ENCODE measurements around the gene EFHD2.
"Not testable (repeated sequence)": the region's sequence is repeated elsewhere in the genome, so short reads cannot be mapped to it uniquely, and the experiment has no call there.

Gene EFHD2

DNA sequence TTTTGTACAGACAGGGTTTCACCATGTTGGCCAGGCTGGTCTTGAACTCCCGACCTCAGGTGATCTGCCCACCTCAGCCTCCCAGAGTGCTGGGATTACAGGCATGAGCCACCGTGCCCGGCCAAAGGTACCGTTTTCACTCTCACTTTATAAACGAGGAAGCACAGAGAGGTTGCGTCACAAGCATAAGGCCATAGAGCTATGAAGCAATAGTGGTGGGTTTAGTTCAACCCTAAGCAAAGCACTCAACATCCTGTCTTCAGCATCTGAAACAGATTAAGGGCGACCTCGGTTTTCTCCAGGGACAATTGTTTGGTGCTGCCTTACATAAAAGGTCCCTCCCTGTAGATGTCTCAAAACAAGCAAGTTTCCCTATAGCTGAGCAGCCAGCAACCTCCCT is 25.1 kb downstream of the EFHD2 start:
- not testable (repeated sequence) for DNase-seq

DNA sequence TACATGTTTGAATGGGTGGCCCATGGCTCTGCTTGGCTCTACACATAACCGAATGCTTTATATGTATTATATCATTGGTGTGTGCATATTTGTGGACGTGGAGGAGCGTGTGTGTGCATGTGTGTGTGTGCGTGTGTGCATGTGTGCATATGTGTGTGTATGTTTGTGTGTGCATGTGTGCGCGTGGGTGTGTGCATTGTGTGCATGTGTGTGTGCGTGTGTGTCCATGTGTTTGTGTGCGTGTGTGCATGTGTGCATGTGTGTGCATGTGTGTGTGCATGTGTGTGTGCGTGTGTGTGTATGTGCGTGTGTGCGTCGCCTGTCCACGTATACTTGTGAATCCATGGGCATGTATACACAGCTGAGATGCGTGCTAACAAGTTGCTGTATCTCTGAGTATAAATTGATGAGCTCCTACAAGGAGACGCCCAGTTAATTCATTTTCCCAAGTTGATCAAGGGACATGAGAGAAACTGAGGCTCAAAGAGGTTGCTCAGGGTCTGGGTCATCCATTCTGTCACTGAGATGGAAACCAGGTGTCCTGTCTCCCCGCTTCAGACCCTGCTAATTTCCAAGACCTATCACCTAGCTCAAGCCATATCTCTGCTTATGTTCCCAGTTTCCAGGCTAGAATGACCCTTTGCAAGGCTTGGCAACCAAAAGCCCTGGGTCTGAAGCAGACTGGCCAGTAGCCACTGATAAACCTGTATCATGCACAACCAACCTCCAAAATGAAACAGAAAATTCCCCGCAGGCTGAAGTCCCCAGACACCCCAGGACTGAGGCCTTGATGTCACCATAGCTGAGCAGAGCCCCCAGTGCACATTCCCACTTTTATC is 25.8 kb downstream of the EFHD2 start:
- no peak for DNase-seq

DNA sequence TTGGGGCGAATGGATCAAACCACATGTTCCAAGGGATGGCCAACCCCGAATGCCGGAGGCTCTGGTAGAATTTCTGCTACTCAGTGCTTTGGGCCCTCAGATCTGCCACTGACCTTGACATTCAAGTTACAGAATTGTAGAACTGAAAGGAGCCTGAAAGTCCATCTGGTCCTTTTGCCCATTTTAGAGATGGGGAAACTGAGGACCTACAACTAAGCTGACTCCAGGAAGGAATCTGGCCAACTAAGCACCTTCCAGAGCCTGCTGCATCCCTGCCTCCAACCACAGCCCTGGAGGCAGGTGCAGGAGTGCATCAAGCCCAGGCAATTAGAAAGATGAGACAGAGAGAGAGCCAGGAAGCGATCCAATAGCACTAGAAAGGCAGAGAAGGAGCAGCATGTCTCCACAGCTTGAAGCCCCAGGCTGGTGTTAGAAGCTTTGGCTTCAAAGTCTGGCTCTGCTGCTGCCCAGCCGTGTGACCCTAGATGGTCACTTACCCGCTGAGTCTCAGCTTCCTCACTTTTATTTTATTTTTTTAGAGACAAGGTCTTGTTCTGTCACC is 27.3 kb downstream of the EFHD2 start:
- no peak for DNase-seq

DNA sequence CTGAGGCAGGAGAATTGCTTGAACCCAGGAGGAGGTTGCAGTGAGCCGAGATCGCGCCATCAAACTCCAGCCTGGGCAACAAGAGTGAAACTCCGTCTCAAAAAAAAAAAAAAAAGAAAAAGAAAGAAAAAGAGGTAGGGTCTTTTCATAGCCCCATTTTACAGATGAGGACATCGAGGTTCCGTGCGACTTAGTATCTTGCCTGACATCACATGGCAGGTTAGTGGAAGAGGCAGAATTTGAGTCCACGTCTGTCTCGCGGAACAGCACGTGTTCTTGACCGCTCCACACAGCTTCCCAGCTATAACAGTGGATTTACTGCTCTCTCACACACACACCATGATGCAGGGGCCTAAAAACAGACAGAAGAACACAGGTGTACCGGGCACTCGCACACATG is 29.6 kb downstream of the EFHD2 start:
- no peak for DNase-seq

DNA sequence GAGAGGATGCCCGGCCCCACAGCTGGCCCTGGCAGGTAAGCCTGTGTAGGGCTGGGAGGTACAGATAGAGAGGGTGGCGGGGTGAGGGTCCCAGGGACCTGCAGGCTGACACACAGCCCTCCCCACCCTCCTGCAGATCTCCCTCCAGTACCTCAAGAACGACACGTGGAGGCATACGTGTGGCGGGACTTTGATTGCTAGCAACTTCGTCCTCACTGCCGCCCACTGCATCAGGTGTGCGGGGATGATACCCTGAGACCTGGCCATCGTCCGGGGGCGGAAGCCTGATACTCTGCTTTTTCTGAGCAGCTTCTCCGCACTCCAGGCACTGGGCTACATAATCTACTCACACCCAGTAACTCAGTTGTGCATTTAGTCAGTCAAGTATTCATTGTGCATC is 30.7 kb downstream of the EFHD2 start:
- no peak for DNase-seq

DNA sequence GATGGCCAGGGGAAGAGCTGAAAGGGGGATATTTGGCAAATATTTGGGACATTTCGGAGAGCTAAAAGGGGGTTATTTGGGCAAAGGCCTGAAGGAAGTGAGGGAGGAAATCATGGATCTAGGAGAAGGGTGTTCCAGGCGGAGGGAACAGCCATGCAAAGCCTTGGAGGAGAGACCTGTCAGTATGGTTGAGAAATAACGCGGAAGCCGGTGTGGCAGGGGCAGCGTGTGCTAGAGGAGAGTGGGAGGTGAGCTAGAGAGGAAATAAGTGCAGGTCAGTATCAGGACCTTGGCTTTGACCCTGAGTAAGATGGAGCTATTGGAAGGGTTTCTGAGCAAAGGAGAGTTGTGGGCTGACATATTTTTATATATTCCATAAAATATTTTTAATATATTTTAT is 31.6 kb downstream of the EFHD2 start:
- no peak for DNase-seq

DNA sequence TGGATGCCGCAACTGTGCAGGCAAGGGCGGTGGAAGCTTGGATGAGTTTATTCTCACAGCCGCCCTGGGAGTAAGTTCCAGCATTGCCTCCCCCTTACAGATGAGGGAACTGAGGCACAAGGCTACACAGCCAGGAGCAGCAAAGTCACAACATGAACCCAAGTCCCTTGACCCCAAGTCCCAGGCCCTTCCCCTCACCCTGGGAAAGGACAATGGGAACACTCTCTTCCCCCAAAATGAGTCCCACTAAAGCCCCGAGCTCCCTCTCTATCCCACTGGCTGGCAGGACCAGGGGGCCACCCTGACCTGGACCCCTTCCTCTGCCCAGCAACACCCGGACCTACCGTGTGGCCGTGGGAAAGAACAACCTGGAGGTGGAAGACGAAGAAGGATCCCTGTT is 32.4 kb downstream of the EFHD2 start:
- DNase-seq, result no peak

DNA sequence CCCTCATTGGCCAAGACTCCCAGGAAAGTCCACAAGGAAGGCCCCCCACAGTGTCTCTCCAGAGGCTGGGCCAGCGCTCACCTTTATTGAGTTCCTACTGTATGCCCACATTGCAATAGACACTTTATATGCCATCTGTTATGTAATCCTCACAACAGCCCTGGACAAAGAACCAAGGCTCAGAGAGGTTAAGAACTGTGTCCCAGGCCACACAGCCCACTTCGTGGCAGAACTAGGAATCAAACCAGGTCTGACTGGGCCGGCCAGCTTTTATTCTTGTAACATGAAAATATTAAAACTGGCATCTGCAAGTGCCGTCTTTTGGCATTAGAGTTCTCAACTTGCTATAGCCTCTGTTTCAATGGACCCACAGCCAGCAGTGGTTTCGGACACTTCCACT is 33.1 kb downstream of the EFHD2 start:
- DNase-seq, result no peak

DNA sequence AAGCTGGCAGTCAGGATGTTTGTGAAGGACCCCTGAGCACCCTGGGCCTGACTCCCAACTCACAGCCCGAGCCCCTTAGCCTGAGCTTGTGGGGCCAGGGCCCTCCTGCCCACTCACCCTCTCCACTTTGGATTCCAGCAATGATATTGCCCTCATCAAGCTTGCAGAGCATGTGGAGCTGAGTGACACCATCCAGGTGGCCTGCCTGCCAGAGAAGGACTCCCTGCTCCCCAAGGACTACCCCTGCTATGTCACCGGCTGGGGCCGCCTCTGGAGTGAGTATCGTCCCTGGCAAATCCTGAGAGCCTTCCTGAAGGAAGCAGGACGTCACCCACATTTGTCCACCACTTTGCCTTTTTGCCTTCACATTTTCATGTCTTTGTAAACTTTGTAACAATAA is 33.6 kb downstream of the EFHD2 start:
- no peak for DNase-seq

DNA sequence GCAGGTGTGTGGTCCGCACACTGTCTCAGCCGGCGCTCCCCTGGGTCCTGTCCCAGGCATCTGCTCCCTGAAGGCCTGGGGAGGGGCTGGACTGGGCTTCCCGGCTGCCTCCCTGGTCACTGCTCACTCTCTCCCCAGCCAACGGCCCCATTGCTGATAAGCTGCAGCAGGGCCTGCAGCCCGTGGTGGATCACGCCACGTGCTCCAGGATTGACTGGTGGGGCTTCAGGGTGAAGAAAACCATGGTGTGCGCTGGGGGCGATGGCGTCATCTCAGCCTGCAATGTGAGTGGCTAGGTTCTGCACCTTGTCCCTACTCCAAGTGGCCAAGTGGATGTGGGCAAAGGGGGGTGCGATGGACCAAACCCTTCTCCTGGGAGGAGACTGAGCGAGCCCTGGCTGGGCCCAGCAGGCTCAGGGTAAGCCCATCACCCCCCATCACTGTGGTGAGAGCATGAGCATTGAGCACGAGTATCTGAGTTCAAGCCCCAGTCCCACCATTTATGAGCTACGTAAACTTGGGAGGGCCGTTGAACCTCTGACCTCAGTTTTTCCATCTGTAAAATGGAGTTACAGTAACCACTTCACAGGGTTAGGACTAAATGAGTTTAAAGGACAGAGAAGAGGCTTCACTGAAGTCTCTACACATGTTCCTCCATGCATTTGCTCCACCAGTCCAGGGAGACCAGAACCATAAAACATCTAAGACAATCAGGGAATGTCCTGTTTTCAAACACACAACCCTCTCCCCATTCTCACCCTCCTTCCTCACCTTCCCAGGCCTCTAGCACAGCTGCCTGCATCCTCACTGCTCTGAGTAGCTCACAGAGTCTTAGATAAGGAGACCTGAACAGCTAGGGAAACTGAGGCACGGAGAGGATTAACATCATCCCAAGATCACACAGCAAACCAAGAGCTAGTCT is 35.0 kb downstream of the EFHD2 start:
- no peak for DNase-seq

DNA sequence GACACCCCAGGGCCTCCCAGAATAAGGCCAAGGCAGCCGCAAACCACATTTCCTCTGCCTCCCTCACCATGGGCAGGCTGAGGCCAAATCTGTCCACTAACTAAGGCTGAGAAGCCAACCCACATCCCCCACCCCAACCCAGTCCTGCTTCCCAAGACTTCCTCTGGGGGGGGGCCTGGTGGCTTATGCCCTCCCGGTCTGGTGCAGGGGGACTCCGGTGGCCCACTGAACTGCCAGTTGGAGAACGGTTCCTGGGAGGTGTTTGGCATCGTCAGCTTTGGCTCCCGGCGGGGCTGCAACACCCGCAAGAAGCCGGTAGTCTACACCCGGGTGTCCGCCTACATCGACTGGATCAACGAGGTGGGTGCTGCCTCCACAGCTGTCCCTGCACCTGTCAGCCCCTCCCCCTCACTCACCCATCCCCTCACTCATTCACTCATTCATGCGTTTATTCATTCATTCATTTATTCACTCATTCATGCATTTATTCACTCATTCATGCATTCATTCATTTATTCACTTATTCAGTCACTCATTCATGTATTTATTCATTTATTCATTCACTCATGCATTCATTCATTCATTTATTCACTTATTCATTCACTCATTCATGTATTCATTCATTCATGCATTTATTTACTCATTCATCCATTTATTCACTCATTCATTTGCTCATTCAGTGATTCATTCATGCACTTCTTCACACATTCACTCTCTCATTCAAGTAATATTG is 35.9 kb downstream of the EFHD2 start:
- no peak for DNase-seq

DNA sequence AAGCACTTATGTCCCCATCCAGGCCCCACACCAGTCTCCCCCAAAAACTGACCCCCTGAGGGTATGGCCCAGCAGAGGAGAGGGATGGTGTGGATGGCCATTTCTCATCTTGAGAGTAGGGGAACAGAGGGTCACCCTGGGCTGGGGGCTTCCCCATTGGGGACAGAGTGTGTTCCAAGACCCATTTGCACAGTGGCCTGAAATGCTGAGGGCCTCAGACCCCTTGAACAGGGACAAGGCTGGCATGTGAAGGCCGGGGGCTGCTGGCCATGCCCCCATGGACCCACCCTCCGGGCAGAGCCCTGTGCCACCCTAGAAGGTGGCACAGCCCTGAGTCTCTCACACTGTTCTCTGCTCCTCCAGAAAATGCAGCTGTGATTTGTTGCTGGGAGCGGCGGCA is 36.5 kb downstream of the EFHD2 start:
- DNase-seq, result no peak

DNA sequence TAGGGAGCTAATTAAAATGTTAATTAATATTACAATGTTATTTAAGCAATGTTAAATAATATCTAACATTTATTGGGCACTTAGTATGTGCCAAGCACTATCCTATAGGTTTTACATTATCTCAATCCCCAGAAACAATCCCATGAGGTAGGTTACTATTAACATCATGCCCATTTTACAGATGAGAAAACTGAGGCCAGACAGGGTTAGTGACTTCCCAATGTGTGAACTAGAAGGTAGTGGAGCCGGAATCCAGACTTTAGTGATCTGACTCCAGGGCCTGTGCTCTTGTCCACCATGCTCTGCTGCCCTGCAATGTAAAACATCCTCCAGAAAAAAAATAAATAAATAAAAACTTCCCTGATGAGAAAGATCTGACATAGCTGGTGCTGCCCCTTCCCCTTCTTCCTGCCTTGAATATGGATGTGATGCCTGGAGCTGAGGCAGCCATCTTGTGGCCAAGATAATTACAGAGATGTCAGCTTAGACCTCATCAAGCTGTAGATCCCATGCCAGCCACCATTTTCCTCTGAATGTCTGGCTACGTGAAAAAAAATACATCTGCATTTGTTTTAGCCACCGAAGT is 39.3 kb downstream of the EFHD2 start:
- DNase-seq, result no peak

DNA sequence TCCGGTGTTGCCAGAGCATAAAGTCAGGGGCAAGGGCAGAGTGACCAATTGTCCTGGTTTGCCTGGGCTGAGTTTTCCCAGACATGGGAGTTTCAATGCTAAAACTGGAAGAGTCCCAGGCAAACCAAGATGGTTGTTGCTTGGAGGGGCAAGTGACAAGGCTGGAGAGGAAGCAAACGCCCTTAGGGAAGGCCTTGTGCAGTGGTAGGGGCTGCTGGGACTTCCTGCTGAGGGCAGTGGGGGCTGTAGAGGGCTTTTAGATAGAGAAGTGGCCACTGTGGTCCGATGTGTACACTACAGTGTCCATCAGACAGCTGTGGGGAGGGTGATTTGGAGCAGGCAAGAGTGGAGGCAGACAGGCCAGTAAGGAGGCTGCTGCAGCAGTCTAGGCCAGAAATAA is 39.9 kb downstream of the EFHD2 start:
- DNase-seq, result no peak

DNA sequence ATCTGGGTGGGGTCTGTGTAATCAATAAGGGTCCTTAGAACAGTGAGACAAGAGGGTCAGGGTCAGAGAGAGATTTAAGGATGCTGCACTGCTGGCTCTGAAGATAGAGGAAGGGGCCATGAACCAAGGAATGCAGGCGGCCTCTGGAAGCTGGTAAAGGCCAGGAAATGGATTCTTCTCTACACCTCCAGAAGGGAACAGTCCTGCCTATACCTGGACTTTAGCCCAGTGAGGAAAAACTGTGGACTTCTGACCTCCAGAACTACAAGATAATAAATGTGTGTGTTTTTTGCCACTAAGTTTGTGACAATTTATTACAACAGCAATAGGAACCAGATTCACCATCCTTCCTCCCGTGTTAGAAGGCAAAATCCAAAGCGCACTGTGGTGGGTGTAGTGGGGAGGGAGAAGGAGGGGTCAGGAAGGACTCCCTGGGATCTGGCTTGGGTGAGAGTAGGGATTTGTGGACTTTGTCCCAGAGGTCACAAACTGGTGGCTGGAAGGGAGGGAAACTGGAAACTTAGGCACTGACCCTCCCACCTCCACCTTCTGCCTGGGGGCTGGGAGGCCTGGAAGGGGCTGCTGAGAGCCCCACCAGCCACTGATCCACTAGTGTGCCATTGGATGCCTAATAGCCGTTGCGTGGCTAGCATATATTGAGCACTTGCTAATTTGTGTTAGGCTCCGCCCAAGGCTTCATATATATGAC is 41.5 kb downstream of the EFHD2 start:
- DNase-seq, result no peak

DNA sequence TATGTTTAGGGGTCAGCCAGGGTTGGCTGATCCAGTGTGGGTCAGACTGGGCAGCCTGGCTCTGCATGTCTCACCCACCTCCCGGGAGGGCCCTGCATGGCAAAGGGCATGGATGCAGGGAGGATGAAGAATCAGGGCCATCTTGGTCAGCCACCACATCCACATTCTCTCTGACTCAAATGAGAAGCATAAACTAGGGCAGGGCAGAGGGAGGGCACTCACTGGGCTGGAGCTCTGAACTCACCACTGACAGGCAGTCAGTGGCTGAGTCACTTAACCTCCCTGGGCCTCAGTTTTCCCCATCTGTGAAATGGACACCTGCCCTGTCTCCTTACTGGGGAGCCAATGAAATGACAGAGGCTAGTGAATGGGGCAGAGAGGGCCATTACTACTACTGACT is 42.5 kb downstream of the EFHD2 start:
- DNase-seq, result no peak

DNA sequence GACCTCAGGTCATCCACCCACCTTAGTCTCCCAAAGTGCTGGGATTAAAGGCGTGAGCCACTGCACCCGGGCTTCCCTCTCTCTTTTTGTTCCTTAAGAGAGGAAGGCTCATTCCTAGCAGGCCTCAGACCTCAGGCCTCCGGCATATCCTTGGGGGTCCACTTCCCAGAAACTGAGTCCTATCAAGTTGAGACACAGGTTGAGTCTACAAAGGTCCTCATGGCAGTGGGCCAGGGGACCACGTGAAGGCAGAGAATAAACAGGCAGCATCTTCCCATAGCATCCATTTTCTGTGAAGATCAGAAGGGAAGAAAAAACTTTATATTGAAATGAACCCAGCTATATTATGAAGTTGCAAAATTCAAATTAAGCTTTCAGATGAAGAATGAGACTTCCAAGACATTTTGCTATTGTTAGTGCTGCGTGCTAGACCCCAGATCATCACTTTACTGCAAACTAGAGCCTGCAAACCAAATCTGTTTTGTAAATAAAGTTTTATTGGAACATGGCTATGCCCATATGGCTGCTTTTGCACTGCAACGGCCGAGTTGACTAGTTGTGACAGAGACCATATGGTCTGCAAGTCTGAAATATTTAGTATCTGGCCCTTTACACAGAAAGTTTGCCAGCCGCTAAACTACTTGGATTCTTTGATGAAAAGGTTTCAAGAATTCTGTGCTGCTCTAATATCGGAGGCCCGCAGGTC is 43.3 kb downstream of the EFHD2 start:
- DNase-seq, result no peak

DNA sequence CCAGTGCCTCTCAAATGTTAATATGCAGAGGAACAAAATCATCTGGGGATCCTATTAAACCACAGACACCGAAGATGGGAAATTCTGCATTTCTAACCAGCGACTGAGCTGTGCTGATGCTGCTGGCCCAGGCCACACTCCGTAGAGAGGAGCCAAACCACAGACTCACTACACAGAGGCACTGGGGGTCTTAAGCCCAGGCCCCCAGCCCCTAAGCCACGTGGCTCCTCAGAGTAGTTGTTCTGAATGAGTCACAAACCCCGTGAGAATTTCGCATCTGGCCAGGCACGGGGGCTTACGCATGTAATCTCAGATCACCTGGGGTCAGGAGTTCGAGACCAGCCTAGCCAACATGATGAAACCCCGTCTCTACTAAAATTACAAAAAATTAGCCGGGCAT is 44.0 kb downstream of the EFHD2 start:
- no peak for DNase-seq

DNA sequence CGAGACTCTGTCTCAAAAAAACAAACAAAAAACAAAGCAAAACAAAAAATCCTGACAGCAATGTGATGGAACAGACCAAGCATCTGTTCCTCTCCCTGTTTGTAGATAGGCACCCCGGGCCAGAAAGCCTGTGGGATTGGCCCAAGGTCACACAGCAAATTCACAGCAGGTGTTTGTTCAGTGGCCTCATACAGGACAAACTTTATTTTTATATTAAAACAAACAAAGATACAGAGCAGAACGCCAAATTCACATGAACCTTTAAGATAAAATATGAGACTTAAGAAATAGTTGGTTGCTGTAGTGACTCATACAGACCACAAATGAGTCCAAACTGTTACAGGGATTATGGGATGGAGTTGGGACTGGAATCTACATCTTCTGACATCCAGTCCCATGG is 44.6 kb downstream of the EFHD2 start:
- DNase-seq, result no peak

DNA sequence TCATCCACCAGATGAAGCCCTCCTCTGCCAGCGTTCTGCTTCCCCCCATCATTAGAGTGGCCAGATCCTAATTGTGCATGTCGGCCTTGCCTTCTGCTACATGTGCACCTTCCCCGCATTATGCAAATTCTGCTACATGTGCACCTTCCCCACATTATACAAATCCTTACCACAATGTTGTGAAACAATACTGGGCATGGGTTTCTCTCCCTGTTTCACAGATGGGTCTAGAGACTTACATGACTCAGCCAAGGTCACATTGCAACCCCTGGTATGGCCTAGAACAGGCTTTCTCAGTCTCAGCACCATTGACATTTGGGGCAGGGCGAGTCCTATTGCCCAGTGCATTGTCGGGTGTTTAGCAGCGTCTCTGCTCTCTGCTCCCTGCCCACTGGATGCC is 45.8 kb downstream of the EFHD2 start:
- DNase-seq, result no peak

DNA sequence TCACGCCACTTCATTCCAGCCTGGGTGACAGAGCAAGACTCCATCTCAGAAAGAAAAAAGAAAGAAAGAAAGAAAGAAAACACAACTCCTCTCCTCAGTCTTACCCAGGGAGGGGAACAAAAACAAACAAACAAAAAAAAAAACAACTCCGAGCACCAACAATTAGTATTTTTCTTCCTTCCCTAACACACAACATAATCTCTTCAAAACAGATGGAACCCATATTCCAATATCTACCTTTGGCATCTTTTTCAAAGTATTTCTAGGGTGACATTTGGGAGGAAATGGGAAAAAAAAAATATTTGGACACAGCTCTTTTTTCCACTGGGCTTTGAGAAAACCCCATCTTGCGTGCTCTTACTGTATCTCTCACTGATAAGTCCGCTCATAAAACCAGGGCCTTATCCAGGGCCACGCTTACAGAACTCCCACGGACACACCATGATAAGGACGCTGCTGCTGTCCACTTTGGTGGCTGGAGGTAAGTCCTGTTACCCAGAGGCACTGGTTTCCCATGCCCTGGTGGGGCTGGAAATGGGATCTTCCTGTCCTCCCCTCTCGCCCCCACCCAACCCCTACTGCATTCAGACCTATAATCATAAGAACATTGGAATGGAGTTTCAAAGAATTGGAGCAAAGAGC is 46.7 kb downstream of the EFHD2 start, which contains the start of gene CELA2A:
TSS of gene CELA2A (plus strand) at position 420 of the 642 bp plus-strand sequence. CDS start at position 442, 22 bp downstream.
- no peak for DNase-seq
